GM21717 (cell line): ENCODE data around the gene DDX39B.

Experiments
- ATAC-seq: cut with Tn5 transposase; IDR thresholded peaks from one replicate; pipeline ENCODE4 v1.9.1; 2021; ENCODE audit warnings: mild to moderate bottlenecking, moderate library complexity; ENCODE audit not compliant: unreplicated experiment

Gene DDX39B

GRCh38 chr6:31548544-31548873 is 6.7 kb upstream of the DDX39B start:
- ATAC-seq: no peak

- ATAC-seq: no peak
Observed at GRCh38 chr6:31547727-31548543, 6.1 kb upstream of the DDX39B start.

DNA sequence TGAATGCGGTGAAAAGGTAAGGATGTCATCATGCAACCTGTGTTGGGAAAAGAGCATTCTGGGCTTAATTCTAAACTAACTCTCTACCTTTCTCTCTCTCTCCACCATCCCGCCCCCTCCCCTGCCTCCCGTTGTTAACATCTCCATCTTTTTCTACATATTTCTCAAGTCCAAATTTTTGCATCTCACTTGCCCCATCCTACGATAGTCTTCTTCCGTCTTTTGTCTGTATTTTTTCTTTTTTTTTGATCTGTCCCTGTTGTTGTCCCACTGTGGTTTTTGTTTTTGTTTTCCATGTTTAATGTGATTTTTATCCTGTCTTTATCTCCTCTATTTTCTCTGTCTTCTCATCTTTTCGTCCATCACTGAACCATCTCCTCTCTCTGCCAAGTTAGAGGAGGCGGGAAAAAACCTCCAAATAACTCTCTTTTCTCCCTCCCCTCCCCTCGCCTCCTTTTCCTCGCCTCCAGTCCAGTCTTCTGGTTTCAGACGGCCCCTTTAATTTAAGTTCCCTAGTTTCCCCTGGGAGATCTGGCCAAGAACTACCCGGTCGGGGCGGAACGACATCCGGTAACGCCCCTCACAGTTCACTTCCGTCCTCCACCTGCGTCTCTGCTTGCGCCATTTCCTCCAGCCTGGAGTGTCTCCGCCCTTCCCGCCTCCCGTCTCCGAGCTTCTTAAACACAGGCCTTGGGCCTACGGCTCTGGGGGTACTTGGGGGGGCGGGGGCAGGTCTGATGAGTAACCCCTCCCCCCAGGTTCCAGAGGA is 5.3 kb upstream of the DDX39B start, which contains the start of gene NFKBIL1:
NFKBIL1 (plus strand) TSS at position 651 of the 769 bp plus-strand sequence; CDS start at position 738, 87 bp downstream.
- ATAC-seq: peak; percentile 56

DNA sequence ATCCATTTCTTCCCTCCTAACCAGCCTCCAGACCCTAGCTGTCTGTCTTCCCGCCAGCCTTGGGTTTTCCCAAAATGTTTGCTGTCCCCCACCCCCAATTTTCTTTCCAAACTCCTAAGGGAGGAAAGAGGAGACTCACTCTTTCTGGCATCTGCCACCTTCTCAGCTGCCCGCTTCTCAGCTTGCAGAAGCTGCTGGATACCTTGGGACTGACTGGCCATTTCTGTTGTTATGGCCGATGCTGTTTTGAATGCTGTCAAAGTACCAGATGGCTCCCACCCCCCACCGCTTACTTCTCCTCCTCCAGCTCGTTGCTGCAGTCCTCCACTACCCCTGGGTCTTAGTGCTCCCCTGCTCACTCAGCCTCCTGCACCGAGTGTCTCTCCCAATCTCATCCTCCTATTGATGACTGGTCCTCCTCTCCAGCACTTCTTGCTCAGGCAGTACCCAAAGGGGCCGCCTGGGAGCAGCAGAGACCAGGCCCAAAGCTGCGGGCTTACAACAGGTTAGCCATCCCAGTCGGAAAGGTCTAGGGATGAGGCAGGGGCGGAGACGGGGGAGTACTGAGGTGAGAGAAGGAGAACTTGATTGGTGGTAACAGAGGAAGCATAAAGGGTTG is 4.6 kb upstream of the DDX39B start, which contains the start of gene ATP6V1G2:
ATP6V1G2 (minus strand) TSS at position 270 of the 619 bp plus-strand sequence; CDS start at position 221, 49 bp downstream.
- no peak for ATAC-seq

- no peak for ATAC-seq
Observed at GRCh38 chr6:31545291-31545690, 3.5 kb upstream of the DDX39B start.

GRCh38 chr6:31544676-31545075 is 2.9 kb upstream of the DDX39B start:
- no peak for ATAC-seq

DNA sequence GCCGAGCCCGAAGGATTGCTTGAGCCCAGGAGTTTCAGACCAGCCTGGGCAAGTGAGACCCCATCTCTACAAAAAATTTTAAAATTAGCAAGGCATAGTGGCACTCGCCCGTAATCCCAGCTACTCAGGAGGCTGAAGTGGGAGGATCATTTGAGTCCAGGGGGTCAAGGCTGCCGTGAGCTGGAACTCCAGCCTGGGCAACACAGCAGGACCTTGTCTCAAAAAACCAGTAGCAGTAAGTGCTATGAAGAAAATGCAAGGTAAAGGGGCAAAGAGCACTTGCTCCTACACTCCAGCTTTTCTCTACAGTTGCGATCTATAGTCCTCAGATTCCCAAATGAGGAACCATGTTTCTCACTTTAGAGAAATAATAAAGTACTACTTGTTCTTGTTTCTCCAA is 1.8 kb upstream of the DDX39B start:
- no peak for ATAC-seq

- ATAC-seq: no peak
Observed at GRCh38 chr6:31541059-31541657, 645 bp downstream of the DDX39B start.

DNA sequence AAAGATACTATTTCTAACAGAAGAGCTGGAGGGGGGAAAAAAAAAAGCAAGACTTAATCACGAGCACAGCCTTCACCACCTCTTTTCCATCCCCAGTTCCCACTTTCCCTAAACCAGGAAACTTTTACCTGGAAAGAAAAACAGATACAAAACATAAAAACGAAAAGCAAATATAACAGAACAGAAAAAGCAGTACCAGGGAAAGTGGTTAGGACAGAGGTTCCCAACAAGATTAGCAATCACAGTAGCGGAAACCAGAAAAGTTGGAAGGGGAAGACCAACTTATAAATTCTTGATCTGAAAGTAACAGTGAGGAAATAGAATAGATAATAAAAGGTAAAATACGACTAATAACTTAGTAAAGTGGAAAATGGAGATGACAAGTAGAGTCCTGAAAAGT is 1.2 kb downstream of the DDX39B start:
- ATAC-seq: no peak

- no peak for ATAC-seq
Observed at GRCh38 chr6:31538805-31539400, 2.9 kb downstream of the DDX39B start.

- ATAC-seq: no peak
Observed at GRCh38 chr6:31535538-31536324, 6.1 kb downstream of the DDX39B start.

DNA sequence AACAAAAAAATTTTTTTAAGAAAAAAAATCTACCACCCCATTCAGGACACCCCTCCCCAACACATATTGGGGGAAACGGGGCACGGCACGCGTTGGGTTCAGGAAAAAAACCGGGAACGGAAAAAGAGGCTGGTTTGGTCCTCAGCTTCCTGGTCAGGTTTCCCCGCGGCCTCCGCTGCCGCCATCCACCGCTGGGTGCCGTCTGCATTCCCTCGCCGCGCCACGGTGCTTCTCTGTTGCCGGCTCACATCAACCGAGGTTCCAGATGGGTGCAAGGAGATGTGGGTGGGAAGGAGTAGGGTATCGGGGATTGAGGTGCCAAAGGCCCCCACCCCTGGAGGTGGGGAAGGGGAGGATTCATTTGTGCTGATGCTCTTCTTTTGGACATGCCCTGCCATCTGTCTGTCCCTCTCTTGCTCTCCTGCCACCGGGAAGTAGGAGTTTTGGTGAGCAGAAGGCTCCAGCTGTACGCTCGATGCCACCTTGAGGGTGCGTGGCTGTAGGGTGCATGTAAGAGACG is 7.2 kb downstream of the DDX39B start:
- ATAC-seq: no peak

DNA sequence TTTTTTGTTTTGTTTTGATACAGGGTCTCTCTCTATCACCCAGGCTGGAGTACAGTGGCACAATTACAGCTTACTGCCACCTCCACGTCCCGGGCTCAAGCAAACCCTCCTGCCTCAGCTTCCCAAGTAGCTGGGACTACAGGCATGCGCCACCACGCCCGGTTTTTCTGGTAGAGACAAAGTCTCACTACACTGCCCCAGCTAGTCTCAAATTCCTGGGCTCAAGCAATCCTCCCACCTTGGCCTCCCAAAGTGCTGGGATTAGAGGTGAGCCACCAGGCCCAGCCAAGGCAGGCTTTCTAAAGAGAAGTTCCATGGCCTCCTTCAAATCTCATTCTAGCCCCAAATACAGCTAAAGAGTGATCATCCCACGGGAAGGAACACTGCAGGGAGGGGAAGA is 7.8 kb downstream of the DDX39B start:
- no peak for ATAC-seq

- ATAC-seq: no peak
Observed at GRCh38 chr6:31533455-31533841, 8.4 kb downstream of the DDX39B start.

- ATAC-seq: no peak
Observed at GRCh38 chr6:31532644-31533454, 9.0 kb downstream of the DDX39B start.

DNA sequence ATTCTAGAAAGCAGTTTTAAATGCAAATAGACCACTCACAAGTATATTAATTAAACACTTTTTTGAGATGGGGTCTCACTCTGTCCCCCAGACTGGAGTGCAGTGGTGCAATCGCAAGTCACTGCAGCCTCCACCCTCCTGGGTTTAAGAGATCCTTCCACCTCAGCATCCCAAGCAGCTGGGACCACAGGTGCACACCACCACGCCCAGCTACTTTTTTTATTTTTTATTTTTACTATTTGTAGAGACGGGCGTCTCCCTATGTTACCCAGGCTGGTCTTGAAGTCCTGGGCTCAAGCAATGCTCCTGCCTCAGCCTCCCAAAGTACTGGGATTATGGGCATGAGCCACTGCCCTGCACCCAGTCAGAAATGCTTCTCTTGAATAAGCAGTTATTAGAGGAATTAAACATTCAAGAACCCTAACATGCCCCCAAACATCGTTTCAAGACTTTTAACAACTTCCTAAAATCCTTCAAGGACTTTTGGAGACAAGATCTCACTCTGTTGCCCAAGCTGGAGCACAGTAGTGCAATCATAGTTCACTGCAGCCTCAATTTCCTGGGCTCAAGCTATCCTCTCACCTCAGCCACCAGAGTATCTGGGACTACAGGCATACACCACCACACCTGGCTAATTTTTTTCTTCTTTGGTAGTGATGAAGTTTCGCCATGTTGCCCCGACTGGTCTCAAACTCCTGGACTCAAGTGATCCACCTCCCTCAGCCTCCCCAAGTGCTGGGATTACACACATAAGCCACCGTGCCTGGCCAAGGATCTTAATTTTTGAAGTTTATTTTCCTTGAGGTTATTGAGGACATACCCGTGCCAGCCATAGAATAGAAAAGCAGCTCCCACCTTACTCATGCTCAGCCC is 9.8 kb downstream of the DDX39B start:
- ATAC-seq: no peak

GRCh38 chr6:31531162-31531561 is 10.6 kb downstream of the DDX39B start:
- ATAC-seq: no peak

- no peak for ATAC-seq
Observed at GRCh38 chr6:31530659-31531058, 11.1 kb downstream of the DDX39B start.
